SK-N-SH (cell line): ENCODE data around the gene DIPK1C. TPM values are rescaled to one million over a fixed set of nuclear protein-coding genes. Genes with fewer than 3 reads are reported as not detected.

ENCODE experiments used
- CTCF ChIA-PET: fragments of 300-600, 350-600 bp; formaldehyde crosslinking; extraction: SDS; loops from one replicate; lab custom pipeline; 2021; lab: Yijun Ruan, JAX
- POLR2A ChIA-PET: fragments of 350-600 bp; sonication (Branson Sonifier 250); formaldehyde crosslinking; extraction: SDS; loops from one replicate; lab custom pipeline; 2020; ENCODE audit warnings: antibody characterized with exemption, inconsistent platforms; lab: Yijun Ruan, JAX
- DNase-seq: peaks from one replicate; pipeline ENCODE4 v3.0.0; 2012
- H2AFZ ChIP-seq: fragments of 200-600 bp; sonication (generic); 2 replicates; pipeline ENCODE4 v1.8.1; 2016; ENCODE audit warnings: antibody characterized with exemption, mild to moderate bottlenecking, low read depth
- H3F3A ChIP-seq: fragments of 200-600 bp; sonication (generic); replicated peaks from 2 replicates; pipeline ENCODE3; 2016; ENCODE audit warnings: antibody characterized with exemption, mild to moderate bottlenecking; ENCODE audit not compliant: insufficient read depth
- H3K27ac ChIP-seq, 2 experiments: fragments of 200-500 bp in 1 of 2; fragments of 200-600 bp in 1 of 2; sonication (Bioruptor generic) in 1 of 2; sonication (generic), shearing (Covaris generic) in 1 of 2; 2 replicates each; pipeline versions ENCODE4 v1.5.1 to v1.6.1; 2014 to 2016; ENCODE audit warnings: low read depth in 2 of 2, inconsistent platforms in 1 of 2, low read length in 1 of 2, mild to moderate bottlenecking in 1 of 2, mixed read lengths in 1 of 2
- H3K27me3 ChIP-seq: fragments of 200-600 bp; sonication (generic), shearing (Covaris generic); 2 replicates; pipeline ENCODE4 v1.6.1; 2016; ENCODE audit warnings: mixed run types; ENCODE audit not compliant: insufficient read depth
- H3K36me3 ChIP-seq, 2 experiments: fragments of 200-500 bp in 1 of 2; fragments of 200-600 bp in 1 of 2; sonication (Bioruptor generic) in 1 of 2; sonication (generic) in 1 of 2; replicated peaks in 1 of 2; 2 replicates each; pipeline versions ENCODE3 to v1.5.1; 2014 to 2016; ENCODE audit warnings: low read length in 1 of 2, mild to moderate bottlenecking in 1 of 2; ENCODE audit not compliant: insufficient read depth in 2 of 2, control insufficient read depth in 1 of 2
- H3K4me1 ChIP-seq, 2 experiments: fragments of 200-500 bp in 1 of 2; fragments of 200-600 bp in 1 of 2; sonication (Bioruptor generic) in 1 of 2; sonication (generic), shearing (Covaris generic) in 1 of 2; 2 replicates each; pipeline versions ENCODE4 v1.5.1 to v1.6.1; 2014 to 2016; ENCODE audit warnings: low read depth in 1 of 2, low read length in 1 of 2, mixed run types in 1 of 2; ENCODE audit not compliant: insufficient read depth in 2 of 2, control insufficient read depth in 1 of 2
- H3K4me2 ChIP-seq: fragments of 200-600 bp; sonication (generic), shearing (Covaris generic); 2 replicates; pipeline ENCODE4 v1.6.1; 2017; ENCODE audit warnings: mixed run types
- H3K4me3 ChIP-seq, 2 experiments: fragments of 200-500 bp in 1 of 2; fragments of 200-600 bp in 1 of 2; sonication (Bioruptor generic) in 1 of 2; sonication (generic), shearing (Covaris generic) in 1 of 2; 2 replicates each; pipeline versions ENCODE4 v1.5.1 to v1.8.1; 2014 to 2016; ENCODE audit warnings: low read depth in 2 of 2, inconsistent platforms in 1 of 2, low read length in 1 of 2, mild to moderate bottlenecking in 1 of 2, mixed read lengths in 1 of 2, moderate library complexity in 1 of 2
- H3K79me2 ChIP-seq: fragments of 200-600 bp; sonication (generic); 2 replicates; pipeline ENCODE4 v1.8.1; 2017; ENCODE audit warnings: mild to moderate bottlenecking; ENCODE audit not compliant: insufficient read depth
- H3K9ac ChIP-seq: fragments of 200-600 bp; sonication (generic); 2 replicates; pipeline ENCODE4 v1.6.1; 2017; ENCODE audit warnings: mixed run types
- H3K9me2 ChIP-seq: fragments of 200-600 bp; sonication (generic); 2 replicates; pipeline ENCODE4 v1.6.1; 2017; ENCODE audit warnings: mixed run types
- H3K9me3 ChIP-seq: fragments of 200-600 bp; sonication (generic); 2 replicates; pipeline ENCODE4 v1.6.1; 2017; ENCODE audit warnings: mixed run types, mild to moderate bottlenecking, moderate library complexity
- H4K20me1 ChIP-seq: fragments of 200-600 bp; sonication (generic); 2 replicates; pipeline ENCODE4 v1.6.1; 2017; ENCODE audit warnings: mild to moderate bottlenecking, mixed run types; ENCODE audit not compliant: insufficient read depth
- ELF1 ChIP-seq: IDR thresholded peaks from 2 replicates; pipeline ENCODE4 v1.4.0; 2012
- EZH2phosphoT487 ChIP-seq: fragments of 200-600 bp; sonication (generic); IDR thresholded peaks from 2 replicates; pipeline ENCODE4 v1.6.1; 2017; ENCODE audit warnings: low read depth, mixed run types, mild to moderate bottlenecking, antibody characterized with exemption, moderate library complexity, borderline replicate concordance
- FOSL2 ChIP-seq: IDR thresholded peaks from 2 replicates; pipeline ENCODE4 v1.4.0; 2012; ENCODE audit warnings: low read depth, mild to moderate bottlenecking, moderate library complexity, borderline replicate concordance
- GABPA ChIP-seq: IDR thresholded peaks from 2 replicates; pipeline ENCODE4 v1.4.0; 2012; ENCODE audit warnings: low read depth, mild to moderate bottlenecking
- GATA2 ChIP-seq: sonication (generic); formaldehyde crosslinking; IDR thresholded peaks from 2 replicates; pipeline ENCODE4 v1.5.0; 2020; ENCODE audit warnings: mild to moderate bottlenecking, missing genetic modification reagents
- IRF3 ChIP-seq: fragments of 150-350 bp; IDR thresholded peaks from 2 replicates; pipeline ENCODE4 v1.6.1; 2016; ENCODE audit warnings: mild to moderate bottlenecking, low read depth, low read length
- MAX ChIP-seq: IDR thresholded peaks from 2 replicates; pipeline ENCODE4 v1.4.0; 2012; ENCODE audit warnings: low read depth
- MEF2A ChIP-seq: IDR thresholded peaks from 2 replicates; pipeline ENCODE4 v1.4.0; 2012; ENCODE audit warnings: low read depth, borderline replicate concordance
- NFIC ChIP-seq: IDR thresholded peaks from 2 replicates; pipeline ENCODE4 v1.4.0; 2012; ENCODE audit warnings: borderline replicate concordance
- NRF1 ChIP-seq: IDR thresholded peaks from 2 replicates; pipeline ENCODE4 v1.6.1; 2012; ENCODE audit warnings: low read depth, mild to moderate bottlenecking, low read length
- POLR2AphosphoS5 ChIP-seq: IDR thresholded peaks from 2 replicates; pipeline ENCODE4 v1.6.1; 2012; ENCODE audit warnings: low read depth, low read length
- RAD21 ChIP-seq: IDR thresholded peaks from 2 replicates; pipeline ENCODE4 v1.6.1; 2012; ENCODE audit warnings: mild to moderate bottlenecking, low read length
- RCOR1 ChIP-seq: fragments of 150-350 bp; IDR thresholded peaks from 2 replicates; pipeline ENCODE4 v1.6.1; 2017; ENCODE audit warnings: antibody characterized with exemption, low read length
- RXRA ChIP-seq: IDR thresholded peaks from 2 replicates; pipeline ENCODE4 v1.4.0; 2012; ENCODE audit warnings: low read depth, mild to moderate bottlenecking, borderline replicate concordance
- SIN3A ChIP-seq: IDR thresholded peaks from 2 replicates; pipeline ENCODE4 v1.6.1; 2012; ENCODE audit warnings: low read depth, mild to moderate bottlenecking, low read length, moderate library complexity, borderline replicate concordance
- SMC3 ChIP-seq: IDR thresholded peaks from 2 replicates; pipeline ENCODE4 v1.6.1; 2012; ENCODE audit warnings: low read depth, low read length, improper control_type of control experiment
- TCF12 ChIP-seq: IDR thresholded peaks from 2 replicates; pipeline ENCODE4 v1.4.0; 2012
- USF2 ChIP-seq: fragments of 150-350 bp; IDR thresholded peaks from 2 replicates; pipeline ENCODE4 v1.6.1; 2017; ENCODE audit warnings: antibody characterized with exemption, low read length, low read depth, borderline replicate concordance
- YY1 ChIP-seq: IDR thresholded peaks from 2 replicates; pipeline ENCODE4 v1.4.0; 2012; ENCODE audit warnings: low read depth, mild to moderate bottlenecking
- WGBS: methylation state at CpG from one replicate; pipeline ENCODE4 v1.1.6; 2017; ENCODE audit warnings: low lambda C conversion rate; 5-methylcytosine and 5-hydroxymethylcytosine counted together
- polyA plus RNA-seq, 3 experiments: library from polyadenylated mRNA; depleted of rRNA; stranded (reverse); fragments of >200 nt; gene quantifications; 2 replicates each; pipeline ENCODE4 v1.2.3, GENCODE V29; 2012
- TF ChIP-seq, protein P1 (sequence below): IDR thresholded peaks from 2 replicates; pipeline ENCODE4 v1.6.1; 2012; ENCODE audit warnings: mild to moderate bottlenecking, low read depth, low read length, moderate library complexity

The DIPK1C gene
- polyA plus RNA-seq, 1 of the 3 experiments (the other 2 are of a cell fraction), result not detected

- Histone ChIP-seq H3K27ac (no peak overlapping the region), H3F3A (no peaks in the 10 kb centered on the region), H3K9ac (no peak overlapping the region), H3K36me3 (no peaks in the 10 kb centered on the region), H3K79me2 (no peaks in the 10 kb centered on the region), H3K9me3 (no peaks in the 10 kb centered on the region), H3K27me3 (peaks cover 7% of the 10 kb centered on the region; the same call in 1 of the 2 replicates), H3K4me1 (no peaks in the 10 kb centered on the region), H3K4me2 (no peak overlapping the region), H3K9me2 (no peaks in the 10 kb centered on the region), H2AFZ (no peak overlapping the region), H3K4me3 (no peak overlapping the region), H4K20me1 (no peaks in the 10 kb centered on the region)
- CTCF ChIA-PET, result no interaction called here
- no peak for DNase-seq
- TF ChIP-seq NRF1 (no peak), IRF3 (no peak), FOSL2 (no peak), MEF2A (no peak), NFIC (no peak), YY1 (no peak), EZH2phosphoT487 (no peak), POLR2AphosphoS5 (no peak), SIN3A (no peak), RAD21 (no peak), ELF1 (no peak), SMC3 (no peak), RCOR1 (no peak)
- TF ChIP-seq, protein P1, sequence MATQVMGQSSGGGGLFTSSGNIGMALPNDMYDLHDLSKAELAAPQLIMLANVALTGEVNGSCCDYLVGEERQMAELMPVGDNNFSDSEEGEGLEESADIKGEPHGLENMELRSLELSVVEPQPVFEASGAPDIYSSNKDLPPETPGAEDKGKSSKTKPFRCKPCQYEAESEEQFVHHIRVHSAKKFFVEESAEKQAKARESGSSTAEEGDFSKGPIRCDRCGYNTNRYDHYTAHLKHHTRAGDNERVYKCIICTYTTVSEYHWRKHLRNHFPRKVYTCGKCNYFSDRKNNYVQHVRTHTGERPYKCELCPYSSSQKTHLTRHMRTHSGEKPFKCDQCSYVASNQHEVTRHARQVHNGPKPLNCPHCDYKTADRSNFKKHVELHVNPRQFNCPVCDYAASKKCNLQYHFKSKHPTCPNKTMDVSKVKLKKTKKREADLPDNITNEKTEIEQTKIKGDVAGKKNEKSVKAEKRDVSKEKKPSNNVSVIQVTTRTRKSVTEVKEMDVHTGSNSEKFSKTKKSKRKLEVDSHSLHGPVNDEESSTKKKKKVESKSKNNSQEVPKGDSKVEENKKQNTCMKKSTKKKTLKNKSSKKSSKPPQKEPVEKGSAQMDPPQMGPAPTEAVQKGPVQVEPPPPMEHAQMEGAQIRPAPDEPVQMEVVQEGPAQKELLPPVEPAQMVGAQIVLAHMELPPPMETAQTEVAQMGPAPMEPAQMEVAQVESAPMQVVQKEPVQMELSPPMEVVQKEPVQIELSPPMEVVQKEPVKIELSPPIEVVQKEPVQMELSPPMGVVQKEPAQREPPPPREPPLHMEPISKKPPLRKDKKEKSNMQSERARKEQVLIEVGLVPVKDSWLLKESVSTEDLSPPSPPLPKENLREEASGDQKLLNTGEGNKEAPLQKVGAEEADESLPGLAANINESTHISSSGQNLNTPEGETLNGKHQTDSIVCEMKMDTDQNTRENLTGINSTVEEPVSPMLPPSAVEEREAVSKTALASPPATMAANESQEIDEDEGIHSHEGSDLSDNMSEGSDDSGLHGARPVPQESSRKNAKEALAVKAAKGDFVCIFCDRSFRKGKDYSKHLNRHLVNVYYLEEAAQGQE, result no peak
- 7% methylated on average over 2 of the region's 2 CpGs for WGBS
- POLR2A ChIA-PET, result no interaction called here
Observed at GRCh38 chr18:74472312-74472711, 15.2 kb upstream of the DIPK1C start.

DNA sequence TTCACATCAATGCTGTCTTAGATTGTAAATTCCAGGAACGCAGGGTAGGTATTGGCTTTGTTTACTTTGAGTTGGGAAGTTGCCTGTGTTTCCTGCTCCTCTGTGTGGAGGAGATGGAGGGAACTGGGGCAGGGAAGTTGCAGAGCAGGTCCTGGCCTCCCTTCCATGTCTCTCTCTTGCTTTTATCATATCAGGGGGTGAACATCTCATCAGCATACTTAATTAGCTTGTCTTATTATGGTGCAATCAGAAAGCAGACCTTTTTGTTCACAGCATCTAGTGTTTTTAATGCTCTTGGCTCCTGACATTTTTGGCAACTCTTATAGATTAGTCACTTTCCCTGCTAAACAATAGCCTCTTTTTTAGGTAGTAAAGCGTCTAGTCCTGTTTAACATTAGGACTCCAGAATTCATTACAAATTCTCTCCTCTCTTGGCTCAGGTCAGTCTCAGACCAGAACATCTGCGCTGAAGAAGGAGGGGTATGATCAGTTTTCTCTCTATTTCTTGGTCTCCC is 11.5 kb upstream of the DIPK1C start:
- H3K27ac ChIP-seq, result no peak overlapping the region
- no peak overlapping the region for H3K4me2 ChIP-seq
- no peak overlapping the region for H2AFZ ChIP-seq
- no peaks in the 10 kb centered on the region for H3K9me3 ChIP-seq
- peaks cover 14% of the 10 kb centered on the region; the same call in 1 of the 2 replicates for H3K27me3 ChIP-seq
- POLR2A ChIA-PET, result no interaction called here
- no peak for DNase-seq
- no peaks in the 10 kb centered on the region for H4K20me1 ChIP-seq
- no peaks in the 10 kb centered on the region for H3K79me2 ChIP-seq
- no peak overlapping the region for H3K9ac ChIP-seq
- no peaks in the 10 kb centered on the region for H3F3A ChIP-seq
- H3K4me3 ChIP-seq, result no peak overlapping the region
- 2% methylated on average over 3 of the region's 3 CpGs for WGBS
- H3K9me2 ChIP-seq, result no peaks in the 10 kb centered on the region
- H3K36me3 ChIP-seq, result no peaks in the 10 kb centered on the region
- CTCF ChIA-PET, result no interaction called here
- H3K4me1 ChIP-seq, result no peaks in the 10 kb centered on the region
- TF ChIP-seq EZH2phosphoT487, result no peak
- no peak for TF ChIP-seq RXRA
- no peak for TF ChIP-seq MAX
- no peak for TF ChIP-seq GATA2 (CRISPR knock-in tag)
- TF ChIP-seq TCF12, result no peak
- no peak for TF ChIP-seq NRF1
- TF ChIP-seq RCOR1, result no peak
- no peak for TF ChIP-seq YY1
- TF ChIP-seq USF2, result no peak
- TF ChIP-seq GABPA, result no peak
